ENCODE measurements around the gene RAB6B.
"Not testable (repeated sequence)": the region's sequence is repeated elsewhere in the genome, so short reads cannot be mapped to it uniquely, and the experiment has no call there.

RAB6B gene

DNA sequence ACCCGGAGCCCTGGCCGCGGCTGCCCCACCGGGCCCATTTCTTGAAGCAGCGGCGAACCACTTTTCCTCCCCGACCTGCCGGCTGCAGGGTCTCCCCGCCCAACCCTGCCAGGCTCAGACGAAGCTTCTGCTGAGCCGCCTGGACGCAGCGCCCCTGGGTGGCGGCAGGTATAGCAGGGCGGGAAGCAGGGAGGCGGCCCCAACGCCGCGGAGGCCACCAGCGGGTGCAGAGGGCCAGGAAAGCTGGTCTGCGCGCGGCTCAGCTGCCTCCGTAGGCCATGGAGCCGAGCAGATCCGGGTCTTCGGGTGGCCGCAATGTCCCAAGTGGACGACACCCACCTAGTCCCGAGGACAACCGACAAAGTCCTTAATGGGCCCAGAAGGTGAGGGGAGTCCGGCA is 111.9 kb downstream of the RAB6B start:
- DNase-seq (ENCODE audit: low read depth in 1 of 2, low spot score in 1 of 2) = no peak
- Histone ChIP-seq H3K4me3 (replicated peaks; ENCODE audit: insufficient read depth, low read length) (no peak overlapping the region), H3K27ac (replicated peaks) (no peak overlapping the region), H3K27me3 (ENCODE audit: insufficient read depth, poor library complexity, severe bottlenecking) (no peaks in the 10 kb centered on the region)
- TF ChIP-seq POLR2AphosphoS5 (IDR thresholded peaks at IDR 0.05; ENCODE audit: low read depth) (no peak), SPI1 (IDR thresholded peaks at IDR 0.05; ENCODE audit: borderline replicate concordance, low read depth) (no peak), GABPA (IDR thresholded peaks at IDR 0.05; ENCODE audit: low read depth) (no peak)
- TF ChIP-seq, protein P1, sequence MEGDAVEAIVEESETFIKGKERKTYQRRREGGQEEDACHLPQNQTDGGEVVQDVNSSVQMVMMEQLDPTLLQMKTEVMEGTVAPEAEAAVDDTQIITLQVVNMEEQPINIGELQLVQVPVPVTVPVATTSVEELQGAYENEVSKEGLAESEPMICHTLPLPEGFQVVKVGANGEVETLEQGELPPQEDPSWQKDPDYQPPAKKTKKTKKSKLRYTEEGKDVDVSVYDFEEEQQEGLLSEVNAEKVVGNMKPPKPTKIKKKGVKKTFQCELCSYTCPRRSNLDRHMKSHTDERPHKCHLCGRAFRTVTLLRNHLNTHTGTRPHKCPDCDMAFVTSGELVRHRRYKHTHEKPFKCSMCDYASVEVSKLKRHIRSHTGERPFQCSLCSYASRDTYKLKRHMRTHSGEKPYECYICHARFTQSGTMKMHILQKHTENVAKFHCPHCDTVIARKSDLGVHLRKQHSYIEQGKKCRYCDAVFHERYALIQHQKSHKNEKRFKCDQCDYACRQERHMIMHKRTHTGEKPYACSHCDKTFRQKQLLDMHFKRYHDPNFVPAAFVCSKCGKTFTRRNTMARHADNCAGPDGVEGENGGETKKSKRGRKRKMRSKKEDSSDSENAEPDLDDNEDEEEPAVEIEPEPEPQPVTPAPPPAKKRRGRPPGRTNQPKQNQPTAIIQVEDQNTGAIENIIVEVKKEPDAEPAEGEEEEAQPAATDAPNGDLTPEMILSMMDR (IDR thresholded peaks at IDR 0.05; ENCODE audit: insufficient read depth, low read length) = no peak
- TF ChIP-seq, protein P2, sequence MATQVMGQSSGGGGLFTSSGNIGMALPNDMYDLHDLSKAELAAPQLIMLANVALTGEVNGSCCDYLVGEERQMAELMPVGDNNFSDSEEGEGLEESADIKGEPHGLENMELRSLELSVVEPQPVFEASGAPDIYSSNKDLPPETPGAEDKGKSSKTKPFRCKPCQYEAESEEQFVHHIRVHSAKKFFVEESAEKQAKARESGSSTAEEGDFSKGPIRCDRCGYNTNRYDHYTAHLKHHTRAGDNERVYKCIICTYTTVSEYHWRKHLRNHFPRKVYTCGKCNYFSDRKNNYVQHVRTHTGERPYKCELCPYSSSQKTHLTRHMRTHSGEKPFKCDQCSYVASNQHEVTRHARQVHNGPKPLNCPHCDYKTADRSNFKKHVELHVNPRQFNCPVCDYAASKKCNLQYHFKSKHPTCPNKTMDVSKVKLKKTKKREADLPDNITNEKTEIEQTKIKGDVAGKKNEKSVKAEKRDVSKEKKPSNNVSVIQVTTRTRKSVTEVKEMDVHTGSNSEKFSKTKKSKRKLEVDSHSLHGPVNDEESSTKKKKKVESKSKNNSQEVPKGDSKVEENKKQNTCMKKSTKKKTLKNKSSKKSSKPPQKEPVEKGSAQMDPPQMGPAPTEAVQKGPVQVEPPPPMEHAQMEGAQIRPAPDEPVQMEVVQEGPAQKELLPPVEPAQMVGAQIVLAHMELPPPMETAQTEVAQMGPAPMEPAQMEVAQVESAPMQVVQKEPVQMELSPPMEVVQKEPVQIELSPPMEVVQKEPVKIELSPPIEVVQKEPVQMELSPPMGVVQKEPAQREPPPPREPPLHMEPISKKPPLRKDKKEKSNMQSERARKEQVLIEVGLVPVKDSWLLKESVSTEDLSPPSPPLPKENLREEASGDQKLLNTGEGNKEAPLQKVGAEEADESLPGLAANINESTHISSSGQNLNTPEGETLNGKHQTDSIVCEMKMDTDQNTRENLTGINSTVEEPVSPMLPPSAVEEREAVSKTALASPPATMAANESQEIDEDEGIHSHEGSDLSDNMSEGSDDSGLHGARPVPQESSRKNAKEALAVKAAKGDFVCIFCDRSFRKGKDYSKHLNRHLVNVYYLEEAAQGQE (IDR thresholded peaks at IDR 0.05; ENCODE audit: insufficient replicate concordance, low read depth) = no peak

DNA sequence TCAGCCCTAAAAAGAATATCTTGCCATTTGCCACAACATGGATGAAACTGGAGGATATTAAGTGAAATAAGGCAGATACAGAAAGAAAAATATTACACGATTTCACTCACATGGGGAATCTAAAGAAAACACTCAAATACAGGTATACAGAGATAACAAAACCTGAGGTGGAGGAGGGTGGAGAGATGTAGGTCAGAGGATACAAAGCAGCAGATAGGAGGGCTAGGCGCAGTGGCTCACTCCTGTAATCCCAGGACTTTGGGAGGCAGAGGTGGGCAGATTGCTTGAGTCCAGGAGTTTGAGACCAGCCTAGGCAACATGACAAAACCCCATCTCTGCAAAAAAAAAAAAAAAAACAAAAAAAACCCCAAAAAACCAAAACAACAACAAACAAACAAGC is 113.2 kb downstream of the RAB6B start:
- H3K4me3 ChIP-seq (replicated peaks; ENCODE audit: insufficient read depth, low read length) = no peak overlapping the region
- TF ChIP-seq SPI1 (IDR thresholded peaks at IDR 0.05; ENCODE audit: borderline replicate concordance, low read depth) (no peak), POLR2AphosphoS5 (IDR thresholded peaks at IDR 0.05; ENCODE audit: low read depth) (no peak), GABPA (IDR thresholded peaks at IDR 0.05; ENCODE audit: low read depth) (no peak)
- TF ChIP-seq, protein P1 (IDR thresholded peaks at IDR 0.05; ENCODE audit: insufficient read depth, low read length) = no peak
- TF ChIP-seq, protein P2 (IDR thresholded peaks at IDR 0.05; ENCODE audit: insufficient replicate concordance, low read depth) = no peak
- no peak for DNase-seq (ENCODE audit: low read depth in 1 of 2, low spot score in 1 of 2)
- no peak overlapping the region for H3K27ac ChIP-seq (replicated peaks)
- H3K27me3 ChIP-seq (ENCODE audit: insufficient read depth, poor library complexity, severe bottlenecking) = no peaks in the 10 kb centered on the region

DNA sequence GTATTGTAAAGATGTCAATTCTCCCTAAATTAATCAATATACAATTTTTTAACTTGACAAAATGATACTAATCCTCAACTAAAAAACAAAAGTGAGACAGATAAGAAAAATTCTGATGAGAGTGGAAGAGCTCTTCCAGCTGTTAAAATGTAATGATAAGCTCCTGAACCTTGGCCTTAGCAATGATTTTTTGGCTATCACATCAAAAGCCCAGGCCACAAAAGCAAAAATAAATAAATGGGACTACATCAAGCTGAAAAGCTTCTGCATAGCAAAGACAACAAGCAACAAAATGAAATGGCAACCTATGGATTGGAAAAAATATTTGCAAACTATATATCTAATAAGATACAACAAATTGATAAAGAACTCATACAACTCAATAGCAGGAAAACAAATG is 114.1 kb downstream of the RAB6B start:
- no peak overlapping the region for H3K4me3 ChIP-seq (replicated peaks; ENCODE audit: insufficient read depth, low read length)
- H3K27ac ChIP-seq (replicated peaks) = no peak overlapping the region
- DNase-seq (ENCODE audit: low read depth in 1 of 2, low spot score in 1 of 2) = no peak
- TF ChIP-seq GABPA (IDR thresholded peaks at IDR 0.05; ENCODE audit: low read depth) (no peak), POLR2AphosphoS5 (IDR thresholded peaks at IDR 0.05; ENCODE audit: low read depth) (no peak), SPI1 (IDR thresholded peaks at IDR 0.05; ENCODE audit: borderline replicate concordance, low read depth) (no peak)
- TF ChIP-seq, protein P1 (IDR thresholded peaks at IDR 0.05; ENCODE audit: insufficient read depth, low read length) = no peak
- TF ChIP-seq, protein P2 (IDR thresholded peaks at IDR 0.05; ENCODE audit: insufficient replicate concordance, low read depth) = no peak
- no peaks in the 10 kb centered on the region for H3K27me3 ChIP-seq (ENCODE audit: insufficient read depth, poor library complexity, severe bottlenecking)

DNA sequence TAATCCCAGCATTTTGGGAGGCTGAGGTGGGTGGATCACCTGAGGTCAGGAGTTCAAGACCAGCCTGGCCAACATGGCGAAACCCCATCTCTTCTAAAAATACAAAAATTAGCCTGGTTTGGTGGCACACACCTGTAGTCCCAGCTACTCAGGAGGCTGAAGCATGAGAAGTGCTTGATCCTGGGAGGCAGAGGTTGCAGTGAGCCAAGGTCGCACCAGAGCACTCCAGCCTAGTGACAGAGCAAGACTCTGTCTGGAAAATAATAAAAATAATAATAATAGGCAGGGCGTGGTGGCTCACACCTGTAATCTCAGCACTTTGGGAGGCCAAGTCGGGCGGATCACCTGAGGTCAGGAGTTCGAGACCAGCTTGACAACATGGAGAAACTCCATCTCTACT is 114.9 kb downstream of the RAB6B start:
- not testable (repeated sequence) for H3K4me3 ChIP-seq (replicated peaks; ENCODE audit: insufficient read depth, low read length); H3K27ac ChIP-seq (replicated peaks); H3K27me3 ChIP-seq (ENCODE audit: insufficient read depth, poor library complexity, severe bottlenecking); DNase-seq (ENCODE audit: low read depth in 1 of 2, low spot score in 1 of 2)

Data from HL-60 (cell line).